HG02943 (cell line): ENCODE data around the gene SLC27A2.
"Not testable (repeated sequence)": the region's sequence is repeated elsewhere in the genome, so short reads cannot be mapped to it uniquely, and the experiment has no call there.

Source experiments
- ATAC-seq: cut with Tn5 transposase; IDR thresholded peaks from one replicate; pipeline ENCODE4 v1.9.1; 2021; ENCODE audit warnings: mild to moderate bottlenecking, low read depth, moderate library complexity; ENCODE audit not compliant: unreplicated experiment

The SLC27A2 gene

DNA sequence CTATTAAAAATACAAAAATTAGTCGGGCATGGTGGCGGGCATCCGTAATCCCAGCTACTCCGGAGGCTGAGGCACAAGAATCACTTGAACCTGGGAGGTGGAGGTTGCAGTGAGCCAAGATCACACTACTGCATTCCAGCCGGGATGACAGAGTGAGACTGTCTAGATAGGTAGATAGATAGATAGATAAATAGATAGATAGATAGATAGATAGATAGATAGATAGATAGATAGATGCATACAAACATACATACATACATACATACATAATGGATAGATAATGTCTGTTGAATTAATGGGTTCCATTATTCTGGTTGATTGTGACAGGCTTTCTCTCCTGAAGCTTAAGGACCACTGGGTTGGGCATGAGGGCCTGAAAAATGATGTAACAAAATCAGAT lies 6.8 kb downstream of the SLC27A2 start:
- not testable (repeated sequence) for ATAC-seq

DNA sequence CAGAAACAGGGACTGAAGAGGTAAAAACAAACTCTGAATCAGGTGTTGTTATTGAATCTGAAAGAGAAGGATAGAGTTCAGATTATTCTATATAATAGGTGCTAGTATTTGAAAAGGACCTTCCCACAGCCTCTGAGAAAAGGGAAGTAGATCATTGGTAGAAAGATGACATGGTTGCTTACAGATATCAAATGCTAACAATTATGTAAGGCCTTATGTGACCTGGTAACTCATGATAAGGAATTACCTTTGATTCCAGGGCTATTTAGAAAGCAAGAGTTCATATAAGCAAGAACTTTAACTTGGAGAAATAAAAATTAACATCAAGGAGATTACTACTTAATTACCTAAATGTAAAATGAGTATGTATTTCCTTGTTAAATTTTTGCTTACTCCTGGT lies 7.6 kb downstream of the SLC27A2 start:
- no peak for ATAC-seq

DNA sequence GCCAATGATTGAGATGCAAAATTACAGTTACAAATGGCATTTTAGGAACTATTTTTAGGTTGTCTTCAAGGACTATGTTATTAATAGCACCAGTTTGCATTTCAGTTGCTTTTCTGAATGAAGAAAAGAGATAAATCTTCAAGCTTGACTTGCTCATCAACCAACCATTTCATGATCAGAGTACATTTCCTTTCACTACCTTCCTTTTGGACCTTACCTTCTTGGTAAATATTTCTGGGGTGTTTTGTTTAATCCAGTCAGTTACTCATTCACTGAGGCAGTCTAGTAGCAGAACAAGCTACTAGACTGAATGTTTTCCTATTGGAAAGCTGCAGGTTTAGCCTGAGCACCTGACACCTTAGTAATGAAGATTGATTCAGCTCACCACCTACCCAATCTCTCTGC lies 8.2 kb downstream of the SLC27A2 start:
- ATAC-seq, result peak; percentile 56

DNA sequence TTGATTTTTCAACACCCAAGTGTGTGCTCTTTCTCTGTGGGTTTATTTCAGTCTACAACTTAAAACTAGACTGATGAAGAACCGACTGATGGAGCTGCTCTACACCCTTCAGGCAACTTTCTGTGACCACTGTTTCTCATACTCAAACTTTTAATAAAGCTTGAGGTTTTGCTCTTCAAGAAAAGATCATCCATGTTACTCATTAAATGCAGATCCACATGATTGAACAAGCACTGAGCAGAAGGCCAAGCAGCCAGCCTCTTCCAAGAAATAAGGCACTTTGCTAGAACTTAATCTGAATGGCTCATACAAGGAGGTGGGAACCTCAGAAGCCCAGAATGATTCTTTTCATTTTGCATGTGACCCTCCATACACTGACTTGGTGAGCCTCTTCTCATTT lies 8.7 kb downstream of the SLC27A2 start:
- peak; percentile 54 for ATAC-seq

DNA sequence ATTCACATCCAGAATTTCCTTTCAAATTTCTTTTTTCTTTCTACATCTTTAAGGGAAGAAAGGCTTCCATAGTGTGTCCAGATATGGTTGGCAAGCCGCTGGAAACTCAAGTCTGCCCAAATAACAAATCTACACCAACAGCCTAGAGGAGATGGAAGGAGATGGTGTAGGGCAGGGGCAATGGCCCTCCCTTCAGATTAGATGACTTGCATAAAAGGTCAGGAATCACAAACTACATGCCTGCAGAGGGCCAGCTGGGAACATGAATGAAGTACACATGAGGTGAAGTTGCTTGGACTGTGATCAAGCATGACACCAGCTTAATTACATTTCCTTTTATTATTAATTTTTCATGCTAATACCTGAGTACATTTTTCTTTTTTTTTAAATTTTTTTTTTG lies 10.2 kb downstream of the SLC27A2 start:
- ATAC-seq, result no peak

DNA sequence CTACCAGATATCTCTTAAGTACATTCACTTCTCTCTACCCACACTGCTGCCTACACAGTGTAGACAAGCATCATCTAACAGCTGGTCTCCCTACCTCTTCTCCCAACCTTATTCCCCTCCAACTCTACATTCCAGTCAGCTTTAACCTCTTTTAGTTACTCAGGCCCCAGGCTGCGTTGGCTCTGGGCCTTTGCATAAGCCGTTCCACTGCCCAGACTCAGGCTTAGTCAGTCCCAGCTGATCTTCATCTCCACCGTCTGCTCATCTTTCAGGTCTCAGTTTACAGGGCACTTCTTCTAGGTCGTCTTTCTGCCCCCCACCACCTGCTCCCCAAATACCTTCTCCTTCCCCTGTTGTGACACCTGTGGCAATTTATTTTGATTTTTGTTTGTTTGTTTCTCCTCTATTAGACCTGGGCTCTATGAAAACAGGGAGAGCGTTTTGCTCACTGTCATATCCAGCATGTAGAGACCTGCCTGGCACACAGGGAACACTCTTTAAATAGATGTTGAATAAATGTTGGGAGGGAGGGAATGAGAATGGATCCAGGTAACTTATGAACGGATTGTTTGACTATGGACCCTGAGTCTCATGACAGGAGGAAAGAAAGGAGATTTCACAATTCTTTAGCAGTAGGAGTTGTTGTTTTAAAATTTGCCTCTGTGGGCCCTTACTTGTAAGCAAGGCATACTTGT lies 11.1 kb downstream of the SLC27A2 start:
- no peak for ATAC-seq

DNA sequence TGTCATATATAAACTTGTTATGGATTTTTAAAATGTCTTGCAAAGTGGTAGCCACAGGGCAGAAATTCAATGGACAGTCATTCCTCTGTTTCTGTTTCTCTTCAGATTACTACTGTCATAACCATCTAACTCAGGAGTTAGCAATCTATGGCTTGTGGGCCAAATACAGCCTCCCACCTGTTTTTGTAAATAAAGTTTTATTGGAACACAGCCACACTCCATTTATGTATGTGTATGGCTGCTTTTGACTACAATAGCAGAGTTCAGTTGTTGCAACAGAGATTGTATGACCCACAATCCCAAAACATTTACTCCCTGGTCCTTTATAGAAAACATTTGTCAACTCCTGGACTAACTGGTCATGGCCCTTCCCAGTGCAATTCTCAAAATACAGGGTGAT lies 20.0 kb downstream of the SLC27A2 start:
- ATAC-seq, result no peak

DNA sequence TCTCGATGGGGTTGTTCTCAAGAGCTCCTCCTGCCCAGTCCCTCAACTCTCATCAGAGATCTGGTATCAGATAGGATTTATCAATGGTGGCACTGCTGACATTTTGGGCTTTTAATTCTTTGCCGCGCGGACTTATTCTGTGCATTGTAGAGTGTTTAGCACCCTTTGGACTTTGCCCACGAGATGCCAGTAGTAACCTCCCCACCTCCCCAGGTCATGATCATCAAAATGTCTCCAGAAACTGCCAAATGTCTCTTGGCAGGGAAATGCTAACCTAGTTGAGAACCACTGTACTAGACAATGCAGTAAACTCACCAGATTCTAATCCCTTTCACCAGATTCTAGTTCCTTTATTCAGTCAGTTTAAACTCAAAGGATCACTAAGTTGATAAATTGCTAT lies 24.0 kb downstream of the SLC27A2 start:
- no peak for ATAC-seq

DNA sequence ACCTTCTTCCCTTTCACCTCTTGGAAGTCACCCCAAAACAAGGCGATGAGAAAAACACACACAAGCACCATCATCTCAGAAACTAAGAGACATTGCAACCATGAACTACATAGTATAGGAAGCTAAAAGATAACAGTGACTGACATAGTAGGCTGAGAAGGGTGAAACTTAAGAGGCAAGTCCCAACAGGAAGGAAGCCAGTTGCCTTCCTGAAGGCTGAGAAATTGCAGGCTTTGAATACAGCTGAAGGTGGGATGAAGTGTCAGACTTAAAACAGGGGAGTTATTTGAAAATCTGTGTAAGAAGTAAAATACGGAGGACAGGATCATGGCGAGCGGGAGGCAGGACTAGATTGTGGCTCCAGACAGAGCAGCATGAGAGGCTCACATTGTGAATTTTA lies 27.8 kb downstream of the SLC27A2 start:
- ATAC-seq, result no peak

DNA sequence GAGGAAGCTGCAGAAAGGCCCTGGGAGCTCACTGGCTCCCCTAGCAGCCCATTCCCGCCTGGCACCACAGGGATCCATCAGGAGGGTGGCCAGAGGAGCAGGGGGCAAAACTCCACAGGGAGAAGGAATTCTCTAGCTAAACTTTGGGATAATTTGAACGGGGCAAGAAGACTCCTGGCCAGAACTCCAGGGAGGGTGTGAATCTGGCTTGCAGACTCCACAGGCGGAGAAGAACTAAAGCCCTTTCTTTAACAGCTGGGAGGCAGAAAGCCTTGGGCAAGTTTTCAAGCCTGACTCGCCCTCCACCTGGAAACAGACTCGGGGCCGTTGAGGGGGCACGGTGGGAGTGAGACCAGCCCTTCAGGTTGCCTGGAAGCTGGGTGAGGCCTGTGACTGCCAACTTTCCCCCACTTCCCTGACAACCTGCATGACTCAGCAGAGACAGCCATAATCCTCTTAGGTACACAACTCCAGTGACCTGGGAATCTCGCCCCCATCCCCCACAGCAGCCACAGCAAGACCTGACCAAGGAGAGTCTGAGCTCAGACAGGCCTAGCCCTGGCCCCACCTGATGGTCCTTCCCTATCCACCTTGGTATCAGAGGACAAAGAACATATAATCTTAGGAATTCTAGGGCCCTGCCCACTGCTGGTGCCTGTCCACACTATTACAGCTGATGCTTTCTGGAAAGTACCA lies 28.6 kb downstream of the SLC27A2 start:
- ATAC-seq, result no peak

DNA sequence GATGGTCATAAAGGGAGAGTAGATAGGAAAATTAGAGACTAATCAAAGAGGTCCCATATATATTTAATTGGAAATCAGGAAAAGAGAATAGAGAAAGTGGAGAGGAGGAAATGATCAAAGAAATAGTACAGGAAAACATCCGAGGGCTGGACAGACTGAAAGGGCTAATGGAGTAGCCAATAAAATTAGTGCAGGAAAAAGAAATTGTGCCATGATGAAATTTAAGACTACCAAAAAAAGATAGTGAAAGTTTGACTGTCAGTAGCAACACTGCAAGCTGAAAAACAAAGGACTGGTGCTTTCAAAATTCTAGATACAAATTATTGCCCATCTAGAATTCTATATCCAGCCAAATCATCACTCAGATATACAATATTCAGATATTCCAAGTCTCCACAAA lies 36.3 kb downstream of the SLC27A2 start:
- no peak for ATAC-seq

DNA sequence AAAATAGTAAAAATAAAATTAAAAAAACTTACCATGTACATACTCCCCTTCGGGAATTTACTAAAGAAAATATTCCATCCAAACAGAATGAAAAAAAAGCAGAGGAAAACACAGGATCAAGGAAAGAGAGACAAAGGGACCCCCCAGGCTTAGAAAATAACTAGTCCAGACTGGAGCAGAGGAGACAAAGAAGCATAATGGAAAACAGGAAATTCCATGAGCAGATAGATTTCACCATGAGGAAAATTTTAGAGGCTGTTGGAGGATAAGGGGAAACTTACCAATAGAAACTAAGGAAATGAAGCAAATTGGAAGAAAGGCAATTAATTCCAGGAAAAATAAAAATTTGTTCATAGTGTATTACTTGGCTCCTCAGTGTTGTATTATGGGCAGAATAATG lies 36.7 kb downstream of the SLC27A2 start:
- ATAC-seq, result no peak

DNA sequence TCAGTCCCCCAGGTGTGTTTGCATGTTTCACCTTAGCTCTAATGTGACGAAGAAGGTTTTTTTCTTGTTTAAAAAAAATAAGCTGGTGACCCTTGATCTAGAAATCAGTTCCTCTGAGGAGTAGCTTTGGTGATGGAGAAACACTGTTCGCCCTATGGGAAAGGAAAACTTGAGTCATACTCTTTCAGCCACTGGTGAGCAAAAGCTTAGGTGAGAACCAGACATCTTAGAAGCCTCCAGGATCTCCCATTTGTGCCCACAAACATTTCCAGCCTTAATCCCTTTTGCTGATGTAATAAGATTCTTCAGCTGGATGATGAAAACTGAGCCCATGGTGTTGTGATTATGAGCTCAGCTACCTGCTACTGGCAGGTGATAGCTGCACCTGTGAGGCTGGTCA lies 37.8 kb downstream of the SLC27A2 start:
- ATAC-seq, result no peak

DNA sequence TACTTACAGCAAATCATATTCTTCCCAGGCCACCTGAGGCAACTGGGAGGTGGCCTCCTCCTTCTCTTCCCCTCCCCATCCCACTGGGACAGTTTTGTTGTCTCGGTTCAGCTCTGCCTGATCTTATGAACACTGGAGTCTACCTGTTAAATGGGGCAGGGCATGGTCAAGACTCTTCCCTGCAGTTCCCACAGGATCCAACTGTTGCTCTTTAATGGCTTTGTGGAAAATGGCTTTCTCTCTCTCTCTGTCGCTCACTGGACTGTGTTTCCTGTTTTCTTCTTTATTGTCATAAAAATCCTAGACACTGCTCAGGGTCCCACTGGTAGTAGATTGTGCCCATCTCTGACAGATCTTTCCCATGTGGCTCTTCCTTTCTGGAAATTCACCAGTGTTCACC lies 40.2 kb downstream of the SLC27A2 start:
- no peak for ATAC-seq

DNA sequence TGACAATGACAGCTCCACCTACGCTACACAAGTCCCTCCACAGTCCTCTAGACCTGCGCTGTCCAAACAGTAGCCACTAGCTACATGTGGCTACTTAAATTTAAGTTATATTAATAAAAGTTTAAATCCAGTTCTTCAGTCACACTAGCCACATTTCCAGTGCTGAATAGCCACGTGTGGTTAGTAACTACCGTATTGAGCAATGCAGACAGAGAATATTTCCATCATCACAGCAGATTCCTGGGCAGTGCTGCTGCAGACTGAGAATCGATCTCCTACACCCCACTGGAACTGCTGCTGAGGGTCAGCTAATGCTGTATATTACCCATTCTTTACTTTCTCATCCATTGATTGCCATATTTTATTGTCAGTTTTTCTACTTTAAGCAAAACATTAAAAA lies 42.6 kb downstream of the SLC27A2 start:
- no peak for ATAC-seq

DNA sequence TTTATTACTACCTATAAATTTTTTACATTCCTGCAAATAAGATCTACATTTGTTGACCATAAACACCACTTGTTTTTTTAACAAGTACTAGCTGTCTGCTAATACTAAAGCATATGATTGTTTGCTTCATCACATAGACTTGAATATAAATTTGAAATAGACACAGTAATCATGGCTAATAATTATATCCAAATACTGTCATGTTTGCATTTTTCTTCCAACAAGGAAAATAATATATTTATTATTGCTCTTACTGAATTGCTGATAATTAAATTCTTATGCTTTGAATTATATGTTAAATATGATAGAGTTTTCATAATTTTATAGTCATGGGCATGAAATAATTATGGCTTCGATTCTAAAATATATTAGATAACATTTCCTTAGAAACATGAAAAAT lies 43.1 kb downstream of the SLC27A2 start:
- no peak for ATAC-seq

DNA sequence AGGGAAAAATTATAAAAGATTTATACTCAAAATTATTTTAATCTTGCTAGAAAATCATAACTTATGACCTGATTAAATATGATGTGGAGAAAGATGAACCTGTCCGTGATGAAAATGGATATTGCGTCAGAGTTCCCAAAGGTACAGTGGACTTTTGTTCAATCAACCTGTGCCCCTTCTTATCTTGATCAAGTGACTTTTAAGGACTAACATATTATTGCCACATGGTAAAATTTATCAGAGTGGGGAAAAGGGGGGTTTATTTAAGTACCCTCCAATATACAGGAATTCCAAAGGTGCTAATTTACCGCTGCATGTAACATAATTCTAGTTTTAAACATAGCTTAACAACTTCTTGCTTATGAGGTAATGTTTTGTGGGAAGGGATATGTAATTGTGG lies 43.9 kb downstream of the SLC27A2 start:
- ATAC-seq, result no peak

DNA sequence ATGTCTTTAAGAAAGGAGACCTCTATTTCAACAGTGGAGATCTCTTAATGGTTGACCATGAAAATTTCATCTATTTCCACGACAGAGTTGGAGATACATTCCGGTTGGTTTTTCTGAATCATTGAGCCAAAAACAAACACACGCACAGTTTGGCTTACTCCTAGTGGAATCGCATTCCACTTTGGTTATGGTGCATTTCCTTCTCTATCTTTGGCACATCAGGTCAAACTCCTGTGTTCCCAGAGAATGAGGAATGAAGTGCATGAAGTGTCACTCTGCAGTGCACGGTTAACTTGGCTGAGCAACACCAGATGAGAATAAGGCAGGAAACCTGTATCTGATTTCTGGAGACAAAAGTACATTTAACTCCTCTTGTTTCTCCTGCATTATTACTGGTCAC lies 45.1 kb downstream of the SLC27A2 start:
- no peak for ATAC-seq

DNA sequence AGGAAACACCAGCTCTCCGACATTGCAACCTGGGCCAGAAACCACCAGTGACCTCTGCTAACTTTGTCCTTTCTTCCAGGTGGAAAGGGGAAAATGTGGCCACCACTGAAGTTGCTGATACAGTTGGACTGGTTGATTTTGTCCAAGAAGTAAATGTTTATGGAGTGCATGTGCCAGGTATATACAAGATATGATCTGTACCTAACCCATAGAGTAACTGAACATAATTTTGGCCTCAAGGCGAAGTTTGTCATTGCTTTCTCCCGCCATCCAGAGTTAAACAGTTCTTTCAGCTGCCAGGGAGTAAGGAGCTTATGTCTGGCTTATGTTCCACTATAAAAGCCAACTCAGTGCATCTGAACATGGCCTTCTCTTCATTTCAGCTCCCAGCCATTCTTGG lies 46.9 kb downstream of the SLC27A2 start:
- no peak for ATAC-seq

DNA sequence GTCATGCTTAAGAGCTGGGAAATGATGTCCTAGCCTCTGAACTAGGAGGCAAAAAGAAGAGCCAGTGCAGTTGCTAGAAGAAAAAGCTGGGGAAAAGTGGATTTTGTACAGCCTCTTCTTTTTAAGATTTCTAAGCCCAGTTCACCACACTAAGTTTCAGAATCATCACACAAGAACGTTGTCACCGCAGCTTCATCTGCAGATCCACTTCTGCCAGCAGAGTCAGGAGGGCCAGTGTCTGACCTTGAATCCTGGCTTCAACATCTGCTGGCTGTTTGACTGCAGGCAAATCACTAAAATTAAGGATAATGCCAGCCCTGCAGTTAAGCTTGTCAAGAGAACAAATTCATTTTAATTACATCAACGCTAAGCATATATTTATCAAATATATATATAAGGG lies 47.3 kb downstream of the SLC27A2 start:
- no peak for ATAC-seq

DNA sequence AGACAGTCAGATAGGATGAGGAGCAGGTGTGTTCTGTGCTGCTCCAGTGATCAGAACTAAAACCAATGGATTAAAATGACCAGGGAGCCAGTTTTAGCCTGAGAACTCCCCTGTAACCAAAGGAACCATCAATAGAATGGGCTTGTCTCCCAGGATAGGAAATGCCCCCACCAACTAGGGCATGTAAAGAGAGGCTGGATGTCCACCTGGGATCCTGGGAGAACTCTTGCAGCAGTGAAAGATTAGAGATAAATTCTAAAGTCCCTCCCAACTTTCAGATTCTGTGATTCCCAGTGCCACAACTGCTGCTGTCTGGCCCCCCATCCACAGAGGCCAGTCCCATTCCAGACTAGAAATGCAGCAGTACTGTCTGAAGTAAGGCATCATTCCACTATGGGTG lies 49.8 kb downstream of the SLC27A2 start:
- ATAC-seq, result no peak

DNA sequence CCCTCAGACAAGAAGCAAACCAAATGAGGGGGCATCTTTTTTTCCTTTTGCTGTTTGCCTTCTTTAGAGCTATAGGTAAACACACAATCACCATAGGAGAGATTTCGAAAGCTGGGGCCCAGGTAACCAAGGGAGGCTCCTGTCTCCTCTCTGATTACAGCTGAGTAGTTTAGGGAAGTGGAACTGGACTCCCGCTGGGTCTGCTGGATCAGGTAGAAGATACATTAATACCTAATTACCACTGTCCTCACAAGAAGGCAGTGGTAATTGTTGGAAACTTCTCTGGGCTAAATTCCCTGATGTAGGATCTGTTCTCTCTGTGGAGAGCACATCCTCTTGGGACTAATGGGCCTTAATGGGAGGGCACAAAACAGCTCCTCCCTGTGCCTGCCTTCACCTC lies 50.8 kb downstream of the SLC27A2 start:
- ATAC-seq, result no peak
